Measurements from ENCODE around the gene C6orf136. TPM values are rescaled to one million over a fixed set of nuclear protein-coding genes. Genes with fewer than 3 reads are reported as not detected.

The C6orf136 gene
- total RNA-seq, 1 experiment from 2014 or later, result 25.4 TPM

DNA sequence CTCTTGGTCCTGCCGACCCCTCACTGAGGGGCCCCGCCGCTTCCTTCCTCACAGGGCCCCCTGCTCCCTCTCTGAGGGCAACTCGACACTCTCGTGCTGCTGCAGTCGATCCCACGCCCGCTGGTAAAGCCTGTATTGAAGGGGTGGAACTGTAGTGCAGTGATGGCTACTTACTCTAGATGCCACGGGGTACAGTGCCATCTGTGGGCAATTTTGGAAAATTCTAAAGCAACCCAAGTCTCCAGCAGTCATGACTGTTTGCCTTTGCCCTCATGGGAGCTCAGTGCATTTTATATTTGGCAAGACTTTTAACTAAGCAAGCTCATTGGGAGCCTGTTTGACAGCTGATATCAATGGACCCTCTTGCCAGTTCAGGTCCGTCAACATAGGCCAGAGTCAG lies 6.5 kb upstream of the C6orf136 start:
- H3K4me1 ChIP-seq, result peaks cover 4% of the 10 kb centered on the region; the same call in 1 of the 2 replicates
- Mint-ChIP-seq H3K4me1 (ENCODE audit: low read depth, unreplicated experiment) (peaks cover 14% of the 10 kb centered on the region), H3K27ac (ENCODE audit: unreplicated experiment) (peak overlapping the region; percentile 84), H3K36me3 (ENCODE audit: insufficient read depth, unreplicated experiment) (peaks cover 40% of the 10 kb centered on the region), H3K4me3 (ENCODE audit: unreplicated experiment) (no peak overlapping the region), H3K9me3 (ENCODE audit: unreplicated experiment) (no peaks in the 10 kb centered on the region), H3K27me3 (ENCODE audit: insufficient read depth, unreplicated experiment) (no peaks in the 10 kb centered on the region)
- H3K9me3 ChIP-seq, result no peaks in the 10 kb centered on the region
- TF ChIP-seq, protein P1, sequence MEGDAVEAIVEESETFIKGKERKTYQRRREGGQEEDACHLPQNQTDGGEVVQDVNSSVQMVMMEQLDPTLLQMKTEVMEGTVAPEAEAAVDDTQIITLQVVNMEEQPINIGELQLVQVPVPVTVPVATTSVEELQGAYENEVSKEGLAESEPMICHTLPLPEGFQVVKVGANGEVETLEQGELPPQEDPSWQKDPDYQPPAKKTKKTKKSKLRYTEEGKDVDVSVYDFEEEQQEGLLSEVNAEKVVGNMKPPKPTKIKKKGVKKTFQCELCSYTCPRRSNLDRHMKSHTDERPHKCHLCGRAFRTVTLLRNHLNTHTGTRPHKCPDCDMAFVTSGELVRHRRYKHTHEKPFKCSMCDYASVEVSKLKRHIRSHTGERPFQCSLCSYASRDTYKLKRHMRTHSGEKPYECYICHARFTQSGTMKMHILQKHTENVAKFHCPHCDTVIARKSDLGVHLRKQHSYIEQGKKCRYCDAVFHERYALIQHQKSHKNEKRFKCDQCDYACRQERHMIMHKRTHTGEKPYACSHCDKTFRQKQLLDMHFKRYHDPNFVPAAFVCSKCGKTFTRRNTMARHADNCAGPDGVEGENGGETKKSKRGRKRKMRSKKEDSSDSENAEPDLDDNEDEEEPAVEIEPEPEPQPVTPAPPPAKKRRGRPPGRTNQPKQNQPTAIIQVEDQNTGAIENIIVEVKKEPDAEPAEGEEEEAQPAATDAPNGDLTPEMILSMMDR (IDR thresholded peaks at IDR 0.05; ENCODE audit: insufficient read depth in 1 of 2, low read depth in 1 of 2, low read length in 1 of 2, severe bottlenecking in 1 of 2, unreplicated experiment in 1 of 2), result no peak
- BruUV-seq (replicated peaks), result no TSS peak
- peaks cover 3% of the 10 kb centered on the region; the same call in 1 of the 2 replicates for H3K36me3 ChIP-seq (ENCODE audit: control insufficient read depth, insufficient read depth, low read length)
- no peaks in the 10 kb centered on the region for H3K27me3 ChIP-seq (replicated peaks; ENCODE audit: control insufficient read depth, insufficient read depth, low read length)
- intact Hi-C loops (cut with micrococcal nuclease; ENCODE audit: unreplicated experiment), result no loop called here
- POLR2A ChIA-PET, result interaction anchor here (1.3 kb wide), 1 partner anchor 25 kb away, joined by 6 read pairs; no protein-coding TSS in a partner anchor
- H3K4me3 ChIP-seq (ENCODE audit: low read depth, low read length), result no peak overlapping the region
- DNase-seq, result no peak
- CTCF ChIA-PET, result interaction anchor here (0.6 kb wide), 1 partner anchor 15 kb away, joined by 9 read pairs; no protein-coding TSS in a partner anchor

DNA sequence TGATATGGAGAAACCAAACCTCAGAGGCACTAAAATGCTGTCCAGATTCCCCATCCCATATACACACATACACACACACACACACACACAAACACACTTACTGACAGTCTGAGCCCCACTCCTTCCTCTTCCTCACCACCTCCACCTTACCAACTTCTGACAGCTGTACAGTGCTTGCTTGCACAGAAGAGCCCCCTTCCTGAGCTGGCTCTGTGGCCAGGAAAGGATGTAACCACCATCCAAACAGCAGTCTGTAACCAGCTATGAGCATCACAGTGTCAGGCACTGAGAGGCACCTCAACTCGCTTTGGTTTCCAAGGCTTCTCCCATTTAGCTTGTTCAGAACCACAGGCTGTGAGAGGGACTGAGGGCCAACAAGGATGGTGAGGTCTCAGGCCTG lies 5.9 kb upstream of the C6orf136 start:
- ChIA-PET POLR2A (interaction anchor here (0.6 to 1.3 kb wide), 3 partner anchors 26 to 1305 kb away, joined by 3 to 6 read pairs (median 4); partner anchors contain the start of gene CFB), CTCF (interaction anchor here (0.6 kb wide), 1 partner anchor 15 kb away, joined by 9 read pairs; no protein-coding TSS in a partner anchor)
- TF ChIP-seq, protein P1 (IDR thresholded peaks at IDR 0.05; ENCODE audit: insufficient read depth in 1 of 2, low read depth in 1 of 2, low read length in 1 of 2, severe bottlenecking in 1 of 2, unreplicated experiment in 1 of 2), result no peak
- Mint-ChIP-seq H3K4me3 (ENCODE audit: unreplicated experiment) (no peak overlapping the region), H3K9me3 (ENCODE audit: unreplicated experiment) (no peaks in the 10 kb centered on the region), H3K27me3 (ENCODE audit: insufficient read depth, unreplicated experiment) (no peaks in the 10 kb centered on the region), H3K4me1 (ENCODE audit: low read depth, unreplicated experiment) (peaks cover 19% of the 10 kb centered on the region), H3K27ac (ENCODE audit: unreplicated experiment) (peak overlapping the region; percentile 84), H3K36me3 (ENCODE audit: insufficient read depth, unreplicated experiment) (peaks cover 40% of the 10 kb centered on the region)
- Histone ChIP-seq H3K36me3 (ENCODE audit: control insufficient read depth, insufficient read depth, low read length) (peaks cover 3% of the 10 kb centered on the region), H3K9me3 (no peaks in the 10 kb centered on the region), H3K27me3 (replicated peaks; ENCODE audit: control insufficient read depth, insufficient read depth, low read length) (no peaks in the 10 kb centered on the region), H3K4me1 (peaks cover 4% of the 10 kb centered on the region; the same call in 1 of the 2 replicates), H3K4me3 (ENCODE audit: low read depth, low read length) (no peak overlapping the region)
- no peak for DNase-seq
- intact Hi-C loops (cut with micrococcal nuclease; ENCODE audit: unreplicated experiment), result no loop called here
- TSS peak; percentile 16 for BruUV-seq (replicated peaks)

DNA sequence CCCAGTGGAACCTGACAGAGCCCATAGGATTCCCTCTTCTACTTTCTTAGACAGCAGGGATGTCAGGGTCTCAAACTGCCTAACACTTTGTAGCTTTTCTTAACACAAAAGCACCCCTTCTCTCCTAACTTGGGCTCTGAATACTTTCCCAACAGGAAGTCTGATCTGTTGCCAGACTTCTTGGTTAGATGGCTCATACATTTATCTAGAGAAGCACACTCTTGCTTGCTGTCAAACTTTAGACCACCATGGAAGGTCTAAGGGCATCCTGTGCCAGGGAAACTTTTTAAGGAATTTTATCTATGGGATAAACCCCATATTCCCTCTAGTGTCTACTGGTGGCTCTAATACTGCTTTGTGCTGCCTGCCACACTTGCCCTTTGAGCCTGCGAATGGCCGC lies 3.3 kb upstream of the C6orf136 start:
- Histone ChIP-seq H3K27me3 (replicated peaks; ENCODE audit: control insufficient read depth, insufficient read depth, low read length) (no peaks in the 10 kb centered on the region), H3K4me3 (ENCODE audit: low read depth, low read length) (no peak overlapping the region), H3K9me3 (no peaks in the 10 kb centered on the region), H3K36me3 (ENCODE audit: control insufficient read depth, insufficient read depth, low read length) (peaks cover 3% of the 10 kb centered on the region), H3K4me1 (peaks cover 4% of the 10 kb centered on the region; the same call in 1 of the 2 replicates)
- Mint-ChIP-seq H3K27ac (ENCODE audit: unreplicated experiment) (peak overlapping the region; percentile 21), H3K4me1 (ENCODE audit: low read depth, unreplicated experiment) (peaks cover 25% of the 10 kb centered on the region), H3K9me3 (ENCODE audit: unreplicated experiment) (no peaks in the 10 kb centered on the region), H3K27me3 (ENCODE audit: insufficient read depth, unreplicated experiment) (no peaks in the 10 kb centered on the region), H3K36me3 (ENCODE audit: insufficient read depth, unreplicated experiment) (peaks cover 53% of the 10 kb centered on the region), H3K4me3 (ENCODE audit: unreplicated experiment) (no peak overlapping the region)
- CTCF ChIA-PET, result no interaction called here
- intact Hi-C loops (cut with micrococcal nuclease; ENCODE audit: unreplicated experiment), result no loop called here
- DNase-seq, result no peak
- POLR2A ChIA-PET, result interaction anchor here (0.6 kb wide), 1 partner anchor 29 kb away, joined by 3 read pairs; no protein-coding TSS in a partner anchor
- BruUV-seq (replicated peaks), result no TSS peak
- TF ChIP-seq, protein P1 (IDR thresholded peaks at IDR 0.05; ENCODE audit: insufficient read depth in 1 of 2, low read depth in 1 of 2, low read length in 1 of 2, severe bottlenecking in 1 of 2, unreplicated experiment in 1 of 2), result no peak
